HG02973 (cell line): Measurements from ENCODE around the gene PTCH1.

Experiments
- ATAC-seq: cut with Tn5 transposase; IDR thresholded peaks from one replicate; pipeline ENCODE4 v1.9.1; 2021; ENCODE audit warnings: moderate library complexity; ENCODE audit not compliant: unreplicated experiment

The PTCH1 gene

DNA sequence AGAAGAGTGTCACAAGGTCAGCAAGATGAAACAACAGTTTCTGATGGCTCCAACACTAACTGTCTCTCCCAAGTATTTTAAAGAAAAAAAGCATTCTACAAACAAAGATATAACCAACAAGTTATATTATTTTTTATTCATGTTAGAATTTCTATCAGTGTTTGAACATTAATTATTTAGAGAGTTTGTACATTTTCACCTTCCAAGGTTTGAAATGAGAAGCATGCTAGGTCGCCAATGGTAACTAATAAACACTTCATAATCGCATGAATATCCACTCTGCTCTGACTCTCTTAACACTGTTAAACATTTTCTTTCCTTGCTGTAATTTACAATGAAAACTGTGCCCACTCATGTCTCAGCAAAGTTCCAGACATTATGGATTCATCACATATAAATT, 73.5 kb downstream of the PTCH1 start:
- no peak for ATAC-seq

DNA sequence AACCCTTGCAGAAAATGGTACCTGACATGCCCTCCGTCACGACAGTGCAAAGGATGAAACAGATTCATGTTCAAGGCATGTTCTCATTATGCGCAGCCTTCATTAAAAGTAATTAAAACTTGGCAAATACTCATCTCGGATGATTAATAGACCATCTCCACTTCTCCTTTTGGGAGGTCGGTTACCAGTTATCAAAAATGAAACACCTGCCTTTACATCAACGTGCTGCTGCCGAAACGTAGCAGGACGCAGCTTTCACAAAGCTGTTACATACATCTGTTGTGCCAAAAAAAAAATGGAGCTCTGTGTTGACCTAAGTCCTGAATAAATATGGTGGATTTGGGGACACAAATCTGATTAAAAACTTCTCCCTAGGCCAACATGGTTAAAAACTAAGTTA, 75.7 kb downstream of the PTCH1 start:
- ATAC-seq, result no peak

DNA sequence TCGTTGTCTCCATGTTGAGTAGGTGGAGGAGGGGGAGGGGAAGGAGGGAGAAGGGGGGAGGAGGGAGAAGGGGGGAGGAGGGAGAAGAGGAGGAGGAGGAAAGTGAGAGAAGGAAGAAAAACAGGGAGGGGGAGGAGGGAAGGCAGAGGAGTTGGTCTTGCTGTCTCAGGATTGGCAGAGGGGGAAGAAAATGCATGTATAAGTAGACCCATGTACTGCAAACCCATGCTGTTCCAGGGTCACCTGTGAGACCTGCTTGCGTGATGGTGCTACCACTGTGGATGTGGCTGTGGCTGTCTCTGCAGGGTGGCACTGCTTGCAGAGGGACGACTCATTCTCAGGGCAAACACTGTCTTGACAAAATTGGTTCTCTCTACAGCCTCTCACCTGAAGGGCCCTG, 76.3 kb downstream of the PTCH1 start:
- no peak for ATAC-seq

DNA sequence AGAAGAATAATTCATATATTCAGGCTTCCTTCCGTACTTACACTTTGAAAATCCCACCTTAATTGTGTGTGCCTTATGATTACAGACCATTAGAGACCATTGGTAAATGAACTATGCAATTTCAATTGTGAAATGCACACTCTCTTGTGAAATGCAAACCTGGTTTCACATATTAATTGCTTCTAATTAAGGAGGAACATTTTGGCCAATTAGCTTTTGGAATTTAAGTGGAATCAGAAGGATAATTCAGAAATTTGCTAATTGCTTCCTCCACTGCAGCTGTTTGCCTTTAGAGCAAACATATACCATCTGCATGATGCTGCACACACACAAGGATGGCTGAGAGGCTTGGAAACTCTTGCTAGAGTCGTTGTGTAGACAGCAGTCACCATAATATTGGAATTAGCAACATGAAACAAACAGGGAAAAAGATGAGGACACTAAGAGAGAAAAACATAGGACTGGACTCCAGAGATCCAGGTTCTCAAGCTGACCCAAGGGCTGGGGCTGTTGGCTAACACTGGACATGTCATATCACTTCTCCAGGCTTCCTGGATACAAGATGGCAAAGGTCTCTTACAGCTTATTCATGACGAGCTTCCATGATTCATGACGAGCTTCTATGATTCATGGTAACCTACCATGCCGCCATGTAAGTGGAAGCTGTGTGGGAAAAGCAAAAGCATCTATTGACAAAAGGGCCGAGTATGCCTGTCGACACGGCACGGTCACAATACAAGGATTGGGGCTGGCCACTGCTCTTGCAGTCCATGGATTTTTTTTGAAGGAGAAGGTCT, 78.0 kb downstream of the PTCH1 start:
- no peak for ATAC-seq

DNA sequence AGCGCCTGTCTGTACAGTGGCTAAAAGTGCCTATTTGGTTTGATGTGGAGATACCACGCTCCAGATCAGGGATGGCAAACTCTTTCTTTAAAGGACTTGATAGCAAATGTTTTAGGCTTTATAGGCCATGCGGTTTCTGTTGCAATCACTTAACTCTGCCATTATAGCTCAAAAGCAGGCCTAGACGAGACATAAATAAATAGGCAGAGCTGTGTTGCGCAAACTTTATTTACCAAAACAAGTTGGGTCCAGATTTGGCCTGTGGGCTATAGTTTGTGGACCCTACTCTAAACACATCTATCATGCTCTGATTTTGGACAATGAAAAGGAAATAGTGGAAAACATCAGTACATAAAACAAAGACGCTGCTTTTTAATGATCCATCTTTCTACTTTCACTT, 79.2 kb downstream of the PTCH1 start:
- no peak for ATAC-seq

DNA sequence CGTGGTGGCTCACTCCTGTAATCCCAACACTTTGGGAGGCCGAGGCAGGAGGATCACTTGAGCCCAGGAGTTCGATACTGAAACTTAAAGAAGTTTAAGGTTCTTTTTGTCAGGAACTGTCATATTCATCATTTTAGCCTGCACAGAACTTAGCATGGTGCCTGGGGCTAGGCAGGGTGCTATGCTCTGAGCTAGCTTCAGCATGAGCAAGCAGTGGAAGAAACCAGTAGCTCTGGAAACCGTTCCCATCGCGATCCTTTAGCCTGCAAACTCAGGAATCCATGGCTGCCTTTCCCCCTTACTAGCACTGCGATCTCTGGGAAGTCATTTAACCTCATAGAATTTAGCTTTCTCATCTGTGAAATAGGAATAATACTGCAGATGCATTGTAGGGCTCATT, 80.4 kb downstream of the PTCH1 start:
- ATAC-seq, result no peak

DNA sequence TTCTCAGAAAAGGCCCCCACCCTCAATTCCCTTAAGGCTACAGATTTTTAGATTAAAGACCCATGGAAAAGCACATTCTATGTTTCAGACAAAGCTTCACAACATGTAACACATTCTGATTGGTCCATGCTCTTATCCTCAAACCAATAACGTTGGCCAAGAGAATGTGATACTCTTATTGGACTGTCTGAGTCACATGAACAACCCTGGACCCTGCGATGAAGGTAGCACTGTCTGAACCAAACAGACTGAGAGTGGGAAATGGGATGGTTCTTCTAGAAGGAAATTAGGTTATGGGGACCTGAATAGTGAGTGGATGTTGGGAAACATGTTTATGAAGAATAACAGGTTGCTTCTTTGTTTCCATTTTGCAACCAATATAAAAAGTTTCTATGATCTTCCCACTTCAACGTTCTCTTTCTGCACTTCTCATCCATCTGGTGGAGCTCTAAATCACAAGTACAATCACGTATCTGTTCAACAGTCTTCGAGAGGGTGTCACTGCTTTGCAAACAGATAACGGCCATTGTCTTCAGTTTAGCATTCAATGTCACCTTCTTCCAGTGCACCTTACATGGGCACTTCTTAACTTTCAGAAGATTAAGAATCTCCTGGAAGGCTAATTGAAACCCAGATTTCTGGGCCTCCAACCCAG, 81.6 kb downstream of the PTCH1 start:
- no peak for ATAC-seq

DNA sequence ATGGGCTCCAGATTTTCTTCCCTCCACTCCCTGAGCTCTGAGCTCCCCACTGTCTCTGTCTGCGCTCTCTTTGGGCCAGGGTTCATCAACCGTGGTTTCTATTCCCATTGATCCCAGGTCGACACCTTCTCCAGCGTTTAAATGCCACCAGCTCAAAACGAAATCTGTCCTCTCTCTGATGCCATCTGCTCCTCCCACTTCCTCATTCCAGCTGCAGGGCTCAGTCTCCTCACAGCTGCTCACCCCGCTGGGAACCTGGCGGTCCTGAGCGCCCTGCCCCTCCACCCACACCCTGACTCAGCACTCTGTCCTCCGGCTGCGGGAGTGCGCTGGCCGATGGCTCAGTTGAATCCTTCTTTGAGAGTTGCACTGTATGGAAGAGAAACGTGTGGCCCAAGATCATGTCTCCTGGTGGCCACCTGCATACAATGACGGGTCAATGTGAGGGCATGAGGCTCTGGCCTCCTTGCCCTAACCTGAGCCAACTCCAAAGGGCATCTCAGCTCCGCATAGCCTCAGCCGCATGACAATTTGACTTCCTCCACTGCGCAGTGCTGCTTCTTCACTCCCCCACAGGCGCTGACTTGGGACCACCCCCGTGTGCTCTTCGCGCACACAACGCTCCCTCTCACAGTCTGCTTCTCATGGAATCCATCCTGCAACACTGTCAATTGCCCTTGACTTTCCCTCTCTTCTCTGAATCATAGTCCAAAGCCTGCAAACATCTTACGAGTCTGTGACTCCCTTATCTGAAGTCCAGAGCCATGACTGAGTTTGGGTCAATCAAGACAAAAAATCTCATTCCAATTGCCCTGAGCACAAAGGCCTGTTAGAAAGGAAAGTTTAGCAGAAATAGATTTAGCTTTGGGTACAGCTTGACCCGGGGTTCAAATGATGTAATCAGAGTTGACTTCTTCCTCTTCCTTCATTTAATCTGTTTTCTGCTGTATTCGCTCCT, 82.4 kb downstream of the PTCH1 start:
- ATAC-seq, result no peak

DNA sequence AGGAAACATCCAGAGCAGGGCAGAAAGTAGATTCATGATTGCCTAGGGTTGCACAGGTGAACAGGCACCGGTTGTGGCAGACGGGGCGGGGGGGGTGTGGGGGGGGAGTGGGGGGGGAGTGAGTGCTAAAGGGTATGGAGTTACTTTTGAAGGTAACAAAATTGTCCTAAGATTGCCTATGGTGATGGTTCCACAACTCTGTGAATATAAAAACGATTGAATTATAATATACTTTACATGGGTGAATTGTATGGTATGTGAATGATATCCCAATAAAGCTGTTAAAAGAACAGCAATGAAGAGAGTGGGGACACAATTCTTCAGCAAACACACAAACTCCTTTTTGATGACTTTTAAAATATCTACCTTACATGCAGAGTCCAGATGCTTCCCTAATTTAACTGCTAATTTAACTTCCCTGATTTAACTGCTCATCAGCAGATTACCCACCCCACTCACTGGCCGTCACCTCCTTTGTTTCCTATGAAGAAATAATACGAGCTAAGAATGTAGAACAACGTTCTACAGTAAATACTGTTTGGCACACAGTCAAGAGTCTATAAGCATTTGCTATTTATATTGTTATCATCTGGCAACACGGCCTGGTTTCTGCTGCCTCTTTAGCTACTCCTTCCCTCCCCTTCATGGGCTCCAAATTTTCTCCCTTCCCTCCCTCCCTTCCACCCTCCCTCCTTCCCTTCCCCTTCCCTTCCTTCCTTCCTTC, 83.5 kb downstream of the PTCH1 start:
- no peak for ATAC-seq

DNA sequence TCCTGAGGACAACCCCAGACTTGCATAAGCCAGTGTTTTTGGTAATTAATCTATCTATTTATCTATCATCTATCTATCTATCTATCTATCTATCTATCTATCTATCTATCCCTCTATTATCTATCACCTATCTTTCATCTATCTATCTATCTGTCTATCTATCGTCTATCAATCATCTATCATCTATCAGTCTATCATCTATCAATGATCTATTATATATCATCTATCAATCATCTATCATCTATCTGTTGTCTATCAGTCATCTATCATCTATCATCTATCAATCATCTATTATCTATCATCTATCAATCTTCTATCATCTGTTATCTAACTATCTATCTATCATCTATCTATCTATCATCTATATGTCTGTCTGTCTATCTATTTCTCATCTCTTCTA, 85.5 kb downstream of the PTCH1 start:
- ATAC-seq, result no peak

DNA sequence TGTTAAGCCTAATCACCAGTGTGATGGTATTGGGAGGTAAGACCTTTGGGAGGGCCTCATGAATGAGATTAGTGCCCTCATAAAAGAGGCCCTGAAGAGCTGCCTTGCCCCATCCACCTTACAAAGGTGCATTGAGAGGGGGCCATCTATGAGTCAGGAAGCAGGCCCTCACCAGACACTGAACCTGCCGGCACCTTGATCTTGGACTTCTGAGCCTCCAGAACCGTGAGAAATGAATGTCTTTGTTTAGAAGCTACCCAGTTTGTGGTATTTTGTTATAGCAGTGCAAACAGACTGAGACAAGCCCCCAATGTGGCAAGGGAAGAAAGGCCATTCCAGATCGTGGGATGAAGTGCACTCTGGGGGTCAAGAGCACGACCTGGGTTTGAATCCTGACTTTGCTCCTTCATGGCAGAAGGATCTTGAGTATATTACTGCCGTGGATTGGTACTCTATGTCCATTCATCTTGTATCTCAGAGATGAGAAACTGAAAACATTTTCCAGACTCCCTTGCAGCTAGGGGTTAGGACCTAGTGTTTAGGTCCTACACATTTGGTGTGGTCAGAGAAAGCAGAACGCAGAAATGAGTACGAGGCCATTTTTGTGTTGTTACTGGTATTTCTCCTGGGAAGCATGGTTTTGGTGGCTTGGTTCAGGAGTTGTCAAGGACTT, 86.7 kb downstream of the PTCH1 start:
- ATAC-seq, result no peak

DNA sequence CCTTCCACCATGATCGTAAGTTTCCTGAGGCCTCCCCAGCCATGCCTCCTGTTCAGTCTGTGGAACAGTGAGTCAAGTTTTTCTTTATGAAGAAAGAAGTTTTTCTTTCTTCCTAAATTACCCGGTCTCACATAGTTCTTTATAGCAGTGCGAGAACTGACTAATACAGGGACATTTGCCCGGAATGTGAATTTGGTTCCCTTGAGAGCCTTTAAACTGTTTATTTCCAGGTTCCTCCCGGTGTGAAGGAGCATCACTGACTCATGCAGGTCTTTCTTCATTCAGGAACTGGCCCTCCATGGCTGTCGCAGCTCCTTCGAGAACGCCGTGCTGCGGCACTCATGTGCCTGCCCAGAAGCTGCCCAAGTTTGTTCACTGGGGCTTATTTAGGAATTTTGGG, 87.7 kb downstream of the PTCH1 start:
- no peak for ATAC-seq

DNA sequence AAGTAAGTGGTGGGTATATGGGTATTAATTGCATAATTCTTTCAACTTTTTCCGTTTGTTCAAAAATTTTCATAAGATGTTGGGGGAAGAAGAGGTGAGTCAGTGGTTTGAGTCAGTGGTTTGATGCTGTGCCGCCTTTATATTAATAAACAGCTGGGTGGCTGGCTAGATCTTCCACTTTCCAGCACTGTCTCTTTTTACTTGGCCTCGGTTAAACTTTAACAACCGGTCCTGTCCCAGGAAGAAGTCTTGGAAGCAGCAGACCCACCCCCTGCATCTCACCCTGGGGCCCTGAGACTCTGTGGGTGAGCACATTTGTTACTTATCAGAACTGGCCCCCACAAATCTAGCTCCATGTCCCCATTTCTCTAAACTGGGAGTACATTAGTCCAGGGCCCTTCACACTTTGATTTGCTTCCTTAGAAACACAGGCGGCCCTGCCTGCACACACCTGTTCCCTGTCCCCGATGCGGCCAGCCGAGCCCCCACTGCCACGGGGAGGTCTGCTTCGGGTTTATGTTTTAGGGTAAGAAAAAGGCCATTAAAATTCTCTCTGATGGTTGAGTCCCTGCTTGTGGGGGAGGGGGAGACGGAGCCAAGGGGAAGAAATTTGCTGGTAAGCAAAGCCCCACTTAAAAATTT, 90.7 kb downstream of the PTCH1 start:
- peak; percentile 27 for ATAC-seq

DNA sequence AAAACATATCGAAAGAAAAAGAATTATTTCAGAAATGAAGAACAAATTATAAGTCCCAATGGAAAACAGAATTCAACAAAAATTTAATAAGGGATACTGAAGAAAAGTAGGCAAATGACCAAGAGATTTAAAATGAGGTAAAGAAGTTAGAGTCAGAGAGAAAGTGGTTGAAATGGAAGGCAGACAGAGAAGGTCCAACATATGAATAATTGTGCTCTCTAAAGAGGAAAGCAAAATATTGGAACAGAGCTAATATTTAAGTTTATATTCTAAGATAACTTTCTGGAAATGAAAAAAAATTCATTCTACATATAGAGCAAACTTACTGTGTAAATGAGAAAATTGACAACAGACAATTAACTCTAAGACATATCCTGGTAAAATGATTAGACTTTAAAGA, 94.1 kb downstream of the PTCH1 start:
- no peak for ATAC-seq

DNA sequence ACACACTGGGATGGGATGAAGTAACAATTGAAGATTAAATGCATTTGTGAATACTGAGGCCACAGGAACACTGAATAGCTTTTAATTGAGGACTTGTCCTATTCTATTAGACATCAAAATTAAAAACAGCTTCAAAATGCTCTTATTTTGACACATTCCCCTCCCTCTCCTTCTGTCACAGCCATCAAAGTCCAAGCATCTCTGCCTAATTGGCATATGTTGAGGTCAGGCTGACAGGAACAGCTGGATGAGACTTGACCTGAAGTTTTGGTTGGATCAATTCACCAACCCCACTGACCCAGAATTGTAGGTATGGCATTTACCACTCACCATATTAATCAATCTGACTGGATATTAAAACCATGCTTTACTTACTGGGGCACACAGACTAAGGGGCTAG, 96.3 kb downstream of the PTCH1 start:
- no peak for ATAC-seq

DNA sequence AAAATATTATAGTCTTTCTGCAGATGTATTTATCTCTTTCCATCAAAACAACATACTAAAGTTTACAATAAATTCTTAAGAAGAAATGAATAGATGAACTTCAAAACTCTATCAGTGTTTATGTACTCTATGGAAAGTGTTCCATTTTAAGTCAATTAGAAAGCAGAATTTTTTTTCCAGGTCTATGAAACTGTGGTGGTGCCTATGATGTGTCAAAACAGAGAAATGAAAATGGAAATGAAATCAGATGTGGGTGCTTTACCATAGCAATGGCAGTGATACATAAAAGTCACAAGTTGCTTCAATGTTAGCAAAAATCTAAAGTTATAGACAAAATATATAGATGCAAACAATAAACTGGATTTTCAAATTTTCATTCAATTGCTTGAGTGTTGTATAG, 97.3 kb downstream of the PTCH1 start:
- ATAC-seq, result no peak

DNA sequence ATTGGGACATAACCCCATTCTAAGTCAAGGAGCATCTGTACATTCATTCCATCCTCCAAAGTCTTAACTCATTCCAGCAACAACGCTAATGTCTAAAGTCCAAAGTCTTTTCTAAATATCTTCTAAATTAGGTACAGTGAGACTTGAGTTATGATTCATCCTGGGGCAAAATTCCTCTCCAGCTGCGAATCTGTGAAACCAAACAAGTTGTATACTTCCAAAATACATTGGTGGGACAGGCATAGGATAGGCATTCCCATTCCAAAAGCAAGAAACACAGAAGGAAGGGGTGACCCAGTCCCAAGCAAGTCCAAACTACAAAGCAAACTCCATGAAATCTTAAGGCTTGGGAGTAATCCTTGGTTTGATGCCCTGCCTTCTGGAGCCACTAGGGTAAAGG, 101.6 kb downstream of the PTCH1 start:
- ATAC-seq, result no peak

DNA sequence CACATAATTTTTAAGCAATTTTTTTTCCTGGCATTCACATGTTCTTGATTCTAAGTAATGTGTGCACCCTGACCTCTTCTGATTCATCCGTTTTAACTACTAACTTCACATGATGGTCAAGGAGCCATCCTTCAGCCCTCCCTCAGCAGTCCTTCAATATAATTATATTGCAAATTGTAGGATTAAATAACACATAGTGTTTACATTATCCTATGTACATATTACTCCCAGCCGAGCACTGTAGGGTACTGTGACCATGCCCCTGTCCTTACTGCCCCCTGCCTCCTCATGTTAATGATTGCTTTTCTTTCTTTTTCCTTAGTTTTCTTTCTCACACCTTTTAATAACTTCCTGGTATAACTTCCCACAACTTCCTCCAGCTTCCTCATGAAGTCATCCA, 103.0 kb downstream of the PTCH1 start:
- ATAC-seq, result no peak

DNA sequence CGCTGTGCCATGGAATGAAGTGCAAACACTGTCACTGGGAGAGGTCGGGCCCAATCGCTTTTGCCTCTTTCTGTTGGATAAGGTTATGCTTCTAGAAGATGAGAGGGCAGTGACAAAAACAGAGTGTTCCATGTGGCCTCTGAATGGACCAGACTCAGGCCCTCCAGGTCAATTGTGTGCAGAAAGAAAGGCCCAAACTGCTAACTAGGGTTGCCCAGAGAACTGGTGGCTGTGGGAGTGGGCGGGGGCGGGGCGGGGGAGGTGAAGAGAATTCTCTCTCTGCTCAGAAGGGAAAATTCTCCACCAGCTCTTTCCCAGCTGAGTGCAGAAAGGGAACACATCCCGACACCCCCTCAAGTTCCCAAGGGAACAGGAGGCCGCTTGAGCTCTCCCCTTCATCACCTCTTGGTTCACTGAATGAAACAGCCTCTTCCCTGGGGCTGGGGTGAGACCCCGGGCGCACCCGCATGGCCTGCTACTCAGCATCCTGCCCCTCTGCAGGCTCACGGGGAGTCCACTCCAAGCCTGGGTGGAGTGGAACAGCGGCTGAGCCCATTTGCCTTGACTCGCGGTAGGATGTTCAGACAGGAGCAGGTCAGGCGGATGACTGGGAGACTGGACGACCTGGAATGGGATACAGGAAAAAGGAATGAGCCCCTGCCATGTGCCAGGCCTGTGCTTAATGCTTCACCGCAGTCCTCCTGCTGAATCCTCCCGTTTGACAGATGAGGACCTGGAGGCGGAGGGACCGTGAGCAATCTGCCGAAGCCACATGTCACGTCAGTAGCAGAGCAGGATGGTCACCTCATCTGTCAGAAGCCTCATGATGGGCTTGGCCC, 105.5 kb downstream of the PTCH1 start:
- ATAC-seq, result no peak
